HG02870 (cell line): ENCODE measurements around the gene TMIGD1.
"Not testable (repeated sequence)": the region's sequence is repeated elsewhere in the genome, so short reads cannot be mapped to it uniquely, and the experiment has no call there.

Experiments
- ATAC-seq: cut with Tn5 transposase; IDR thresholded peaks from one replicate; pipeline ENCODE4 v1.9.1; 2021; ENCODE audit warnings: mild to moderate bottlenecking, moderate library complexity; ENCODE audit not compliant: unreplicated experiment

The TMIGD1 gene

GRCh38 chr17:30360086-30360808, 26.4 kb upstream of the TMIGD1 start:
- ATAC-seq = no peak

- ATAC-seq = no peak
Observed at GRCh38 chr17:30358055-30358760, 24.4 kb upstream of the TMIGD1 start.

GRCh38 chr17:30357476-30357875, 23.6 kb upstream of the TMIGD1 start:
- ATAC-seq = no peak

GRCh38 chr17:30354701-30355100, 20.8 kb upstream of the TMIGD1 start:
- ATAC-seq = no peak

- ATAC-seq = no peak
Observed at GRCh38 chr17:30352240-30352814, 18.5 kb upstream of the TMIGD1 start.

GRCh38 chr17:30351735-30352134, 17.9 kb upstream of the TMIGD1 start:
- ATAC-seq = no peak

GRCh38 chr17:30351263-30351662, 17.4 kb upstream of the TMIGD1 start:
- not testable (repeated sequence) for ATAC-seq

GRCh38 chr17:30349252-30349651, 15.4 kb upstream of the TMIGD1 start:
- no peak for ATAC-seq

- no peak for ATAC-seq
Observed at GRCh38 chr17:30347488-30347887, 13.6 kb upstream of the TMIGD1 start.

GRCh38 chr17:30346221-30346795, 12.5 kb upstream of the TMIGD1 start:
- ATAC-seq = no peak

GRCh38 chr17:30345527-30346075, 11.7 kb upstream of the TMIGD1 start:
- no peak for ATAC-seq

GRCh38 chr17:30345089-30345433, 11.2 kb upstream of the TMIGD1 start:
- ATAC-seq = no peak

- no peak for ATAC-seq
Observed at GRCh38 chr17:30344283-30345088, 10.6 kb upstream of the TMIGD1 start.

- no peak for ATAC-seq
Observed at GRCh38 chr17:30343796-30344195, 9.9 kb upstream of the TMIGD1 start.

- ATAC-seq = not testable (repeated sequence)
Observed at GRCh38 chr17:30343244-30343643, 9.4 kb upstream of the TMIGD1 start.

GRCh38 chr17:30341703-30342249, 7.9 kb upstream of the TMIGD1 start:
- no peak for ATAC-seq

GRCh38 chr17:30340801-30341356, 7.0 kb upstream of the TMIGD1 start:
- ATAC-seq = no peak

- ATAC-seq = no peak
Observed at GRCh38 chr17:30339086-30339485, 5.2 kb upstream of the TMIGD1 start.

GRCh38 chr17:30337393-30337999, 3.6 kb upstream of the TMIGD1 start:
- no peak for ATAC-seq
